HG02938 (cell line): Measurements from ENCODE around the gene ARF4.

Experiments used
- ATAC-seq: cut with Tn5 transposase; IDR thresholded peaks from one replicate; pipeline ENCODE4 v1.9.1; 2021; ENCODE audit warnings: mild to moderate bottlenecking, moderate library complexity; ENCODE audit not compliant: unreplicated experiment

Gene ARF4

GRCh38 chr3:57582474-57583168, 14.5 kb downstream of the ARF4 start:
- ATAC-seq: no peak

- no peak for ATAC-seq
Measured at GRCh38 chr3:57577801-57578200, 19.3 kb downstream of the ARF4 start.

GRCh38 chr3:57575966-57576626, 21.0 kb downstream of the ARF4 start:
- ATAC-seq: no peak

- ATAC-seq: no peak
Measured at GRCh38 chr3:57572096-57572495, 25.0 kb downstream of the ARF4 start.

- no peak for ATAC-seq
Measured at GRCh38 chr3:57570878-57571277, 26.3 kb downstream of the ARF4 start.

GRCh38 chr3:57569859-57570450, 27.2 kb downstream of the ARF4 start:
- ATAC-seq: no peak

- ATAC-seq: no peak
Measured at GRCh38 chr3:57559526-57559925, 37.6 kb downstream of the ARF4 start.

GRCh38 chr3:57557085-57557537, 40.0 kb downstream of the ARF4 start:
- no peak for ATAC-seq

GRCh38 chr3:57556459-57557084, 40.6 kb downstream of the ARF4 start:
- ATAC-seq: peak; percentile 36

- peak; percentile 82 for ATAC-seq
Measured at GRCh38 chr3:57555738-57556458, 41.2 kb downstream of the ARF4 start, which contains the start of gene PDE12. Gene PDE12 (plus strand): TSS chr3:57556274. CDS start chr3:57556380, 106 bp downstream.

- ATAC-seq: no peak
Measured at GRCh38 chr3:57555306-57555705, 41.8 kb downstream of the ARF4 start.

- ATAC-seq: no peak
Measured at GRCh38 chr3:57546616-57547015, 50.5 kb downstream of the ARF4 start.

- no peak for ATAC-seq
Measured at GRCh38 chr3:57545636-57546268, 51.4 kb downstream of the ARF4 start.

GRCh38 chr3:57544181-57545125, 52.7 kb downstream of the ARF4 start, which contains the start of gene DNAH12:
Gene DNAH12 (minus strand): TSS chr3:57544344. CDS start chr3:57542870, 1,474 bp downstream.
- no peak for ATAC-seq

GRCh38 chr3:57538465-57538864, 58.7 kb downstream of the ARF4 start:
- ATAC-seq: no peak

- ATAC-seq: no peak
Measured at GRCh38 chr3:57530071-57530608, 67.0 kb downstream of the ARF4 start.
